HPDE6-E6E7 (cell line): ENCODE measurements around the gene FLNC.

Experiments used
- DNase-seq: peaks from one replicate; pipeline ENCODE4 v3.0.0; 2011; ENCODE audit warnings: missing footprints; ENCODE audit errors: extremely low spot score

FLNC gene

DNA sequence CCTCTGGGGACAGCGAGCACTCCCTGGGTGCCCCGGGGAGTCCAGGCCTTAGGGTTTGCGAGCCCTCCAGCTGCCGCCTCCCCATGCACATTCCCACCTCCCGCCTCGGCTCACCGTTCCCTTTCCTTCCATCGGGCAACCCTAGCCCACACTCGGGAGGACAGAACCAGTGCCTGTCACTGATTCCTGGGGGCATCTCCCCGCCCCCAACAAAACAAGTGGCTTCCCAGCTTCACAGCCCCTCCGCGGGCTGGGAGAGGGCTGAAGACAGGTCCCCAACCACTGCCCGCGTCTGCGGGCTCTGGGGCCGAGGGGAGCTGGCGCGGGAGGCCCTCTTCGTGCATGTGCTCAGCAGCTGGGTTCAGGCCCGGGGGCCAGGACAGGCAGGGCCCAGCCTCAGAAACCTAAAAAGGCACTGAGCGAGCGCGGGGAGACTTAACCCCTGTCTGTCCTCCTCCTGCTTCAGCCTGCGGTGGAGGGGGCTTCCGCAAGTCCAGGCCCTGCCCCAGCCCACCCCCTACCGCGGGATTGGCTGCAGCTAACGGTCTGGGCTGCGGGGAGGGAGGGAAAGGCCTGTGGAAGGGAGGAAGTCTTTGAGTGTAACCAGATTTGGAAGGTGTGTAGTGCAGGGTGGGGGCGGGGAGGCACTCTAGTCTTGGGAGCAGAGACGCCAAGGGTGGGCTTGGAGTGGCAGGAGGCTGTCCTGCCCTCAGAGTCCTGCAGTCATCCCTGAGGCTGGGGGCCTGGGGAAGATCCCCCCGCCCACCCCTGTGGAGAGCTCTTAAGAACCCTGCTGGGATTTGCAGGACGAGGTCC, 1.2 kb downstream of the FLNC start:
- no peak for DNase-seq

DNA sequence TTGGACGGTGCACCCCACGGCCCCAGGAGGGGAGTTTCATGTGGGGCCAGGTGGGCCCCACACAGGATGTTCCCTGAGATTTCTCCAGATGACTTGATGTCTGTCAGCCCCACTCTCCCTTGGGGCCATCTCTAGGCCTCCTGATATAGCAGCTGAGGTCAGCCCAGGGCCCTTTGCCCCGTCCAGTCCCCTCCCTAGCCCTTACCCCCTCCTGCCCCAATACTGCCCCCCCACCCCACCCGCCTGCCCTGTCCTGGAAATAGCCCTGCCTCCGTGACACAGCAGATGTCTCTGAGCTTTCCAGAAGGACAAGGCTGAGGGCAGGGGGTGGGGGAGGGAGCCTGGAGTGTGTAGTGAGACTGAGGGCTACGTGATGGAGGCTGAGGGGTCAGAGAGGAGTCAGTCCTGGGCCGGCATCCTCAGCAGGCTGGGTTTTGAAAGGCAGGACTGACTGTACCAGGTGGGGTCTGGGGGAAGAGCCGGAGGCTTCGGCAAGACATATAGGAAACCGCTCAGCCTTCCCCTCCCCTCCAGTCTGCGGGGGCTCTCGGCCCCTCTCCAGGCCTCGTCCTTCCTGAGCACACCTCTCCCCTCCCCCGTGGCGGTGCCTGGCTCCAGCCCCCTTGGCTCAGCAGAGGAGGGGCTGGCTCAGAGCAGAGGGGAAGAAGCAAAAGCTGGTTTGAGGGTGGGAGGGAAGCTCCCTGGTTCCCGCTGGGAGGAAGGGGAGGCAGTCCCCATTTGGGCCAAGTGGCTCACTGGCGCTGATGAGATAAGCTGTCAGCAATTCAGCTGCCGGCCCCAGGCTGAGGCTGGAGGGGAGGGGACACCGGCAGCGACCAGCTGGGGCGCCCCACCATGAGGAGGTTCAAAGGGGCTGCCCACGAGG, 2.0 kb downstream of the FLNC start:
- no peak for DNase-seq

DNA sequence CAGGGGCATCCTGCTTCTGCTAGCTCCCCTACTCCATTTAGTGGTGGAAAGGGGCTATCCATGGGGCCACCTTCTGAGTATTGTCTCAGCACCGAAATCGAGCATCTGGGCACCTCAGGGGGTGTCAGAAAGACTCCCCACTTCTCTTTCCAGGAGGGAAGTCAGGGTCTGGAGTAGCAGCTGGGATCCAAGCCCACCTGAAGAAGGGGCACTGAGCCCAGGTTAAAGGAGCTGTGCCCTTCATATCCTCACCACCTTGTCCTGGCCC, 2.6 kb downstream of the FLNC start:
- DNase-seq = no peak

DNA sequence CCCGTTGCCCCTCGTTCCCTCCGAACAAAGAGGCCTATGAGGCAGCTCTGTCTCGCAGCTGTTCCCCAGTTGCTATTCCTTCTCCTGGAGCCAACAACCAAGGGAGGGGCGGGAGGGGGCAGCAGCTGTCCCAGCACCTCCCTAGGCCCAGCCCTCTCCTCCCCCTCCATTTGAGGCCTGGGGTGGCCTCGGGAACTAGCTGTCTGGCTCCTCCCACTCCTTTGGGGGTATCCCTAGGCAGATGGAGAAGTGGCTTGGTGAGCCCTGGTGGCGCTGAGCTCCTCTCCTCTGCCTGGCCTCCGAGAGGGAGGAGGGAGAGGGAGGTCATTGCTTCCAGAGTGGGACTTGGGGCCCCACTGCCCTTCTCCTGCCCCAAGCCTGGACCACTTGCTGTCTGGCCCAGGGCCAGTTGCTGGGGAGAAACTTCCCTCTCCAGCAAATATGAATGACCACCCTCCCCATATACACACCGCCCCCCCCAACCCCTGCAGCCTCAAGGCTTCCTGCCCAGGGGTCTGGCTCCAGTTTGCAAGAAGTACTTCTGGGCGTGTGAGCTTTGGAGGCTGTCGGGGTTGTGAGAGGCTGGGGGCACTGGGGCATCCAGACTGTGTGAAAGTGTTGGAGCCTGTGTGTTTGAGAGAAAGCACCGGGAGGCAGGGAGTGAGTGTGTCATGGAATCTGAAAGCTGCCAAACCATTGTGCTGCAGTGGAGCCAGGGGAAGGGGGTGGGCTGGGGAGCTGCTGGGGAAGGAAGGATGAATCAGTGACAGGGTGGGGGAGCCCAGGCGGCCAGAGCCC, 3.1 kb downstream of the FLNC start:
- peak; percentile 23 for DNase-seq

DNA sequence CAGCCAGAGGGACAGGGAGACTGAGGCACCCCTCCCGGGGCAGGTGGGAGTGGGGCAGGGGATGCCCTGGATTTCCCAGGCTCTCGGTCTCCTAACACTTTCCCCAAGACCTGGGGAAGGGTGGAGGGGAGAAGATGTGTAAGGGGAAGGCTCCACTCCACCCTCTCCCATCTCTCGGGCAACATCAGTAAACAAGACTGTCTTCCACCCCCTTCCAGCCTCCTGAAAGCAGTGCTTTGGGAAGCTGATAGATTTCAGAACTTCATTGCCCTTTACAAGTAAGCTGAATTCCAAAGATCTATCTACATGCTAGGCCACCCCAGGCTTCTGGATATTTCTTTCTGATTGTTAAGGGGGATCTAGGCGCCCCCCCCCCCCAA, 3.7 kb downstream of the FLNC start:
- no peak for DNase-seq

DNA sequence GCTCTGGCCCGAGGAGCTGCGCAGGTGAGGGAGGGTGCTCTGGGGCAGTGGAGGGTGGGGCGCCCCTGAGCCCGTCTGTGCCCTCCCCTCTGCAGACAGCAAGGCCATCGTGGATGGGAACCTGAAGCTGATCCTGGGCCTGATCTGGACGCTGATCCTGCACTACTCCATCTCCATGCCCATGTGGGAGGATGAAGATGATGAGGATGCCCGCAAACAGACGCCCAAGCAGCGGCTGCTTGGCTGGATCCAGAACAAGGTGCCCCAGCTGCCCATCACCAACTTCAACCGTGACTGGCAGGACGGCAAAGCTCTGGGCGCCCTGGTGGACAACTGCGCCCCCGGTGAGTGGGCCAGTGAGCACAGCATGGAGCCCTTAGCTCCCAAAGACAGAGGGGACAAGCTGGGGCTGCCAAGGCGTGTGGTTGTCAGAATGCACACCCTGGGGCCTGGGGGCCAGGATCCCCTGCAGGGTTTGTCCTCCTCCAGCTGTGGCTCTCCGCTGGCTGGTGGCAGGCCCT, 5.1 kb downstream of the FLNC start:
- DNase-seq = no peak

DNA sequence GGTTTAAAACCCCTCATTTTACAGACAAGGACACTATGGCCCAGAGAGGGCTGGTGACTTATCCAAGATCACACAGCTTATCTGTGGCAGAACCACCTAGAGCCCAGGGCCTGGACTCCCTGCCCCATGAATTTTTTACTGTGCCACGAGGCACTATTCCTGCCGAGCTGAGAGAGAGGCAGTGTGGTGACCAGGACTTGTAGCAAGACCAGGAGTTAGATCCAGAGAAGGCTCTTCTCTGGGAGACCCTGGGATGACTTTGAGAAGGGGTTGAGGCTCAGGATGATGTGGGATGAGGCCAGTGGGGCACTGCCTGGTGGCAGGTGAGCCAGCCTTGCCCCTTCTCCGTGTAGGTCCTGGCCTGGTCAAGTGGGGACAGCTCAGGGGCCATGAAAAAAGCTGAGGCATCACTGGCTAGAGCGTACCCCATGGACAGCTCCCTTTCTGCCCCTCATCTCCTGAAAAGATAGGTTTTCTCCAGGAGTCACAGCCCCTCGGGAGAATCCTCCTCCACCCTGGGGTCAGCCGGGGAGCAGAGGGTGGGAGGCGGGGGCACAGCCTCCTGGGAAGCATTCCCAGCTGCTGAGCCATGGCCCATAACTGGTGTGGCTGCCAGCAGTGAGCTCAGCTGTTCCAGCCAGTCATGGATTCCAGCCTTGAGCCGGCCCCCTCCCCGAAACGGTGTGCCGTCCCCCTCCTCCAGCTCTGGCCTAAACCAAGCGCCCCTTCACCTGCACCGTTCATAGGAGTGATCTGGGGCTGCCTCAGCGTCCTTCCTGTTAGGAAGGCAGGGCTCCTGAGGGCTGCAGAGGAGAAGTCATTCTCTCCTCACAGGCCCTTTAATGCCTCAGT, 5.8 kb downstream of the FLNC start:
- no peak for DNase-seq

DNA sequence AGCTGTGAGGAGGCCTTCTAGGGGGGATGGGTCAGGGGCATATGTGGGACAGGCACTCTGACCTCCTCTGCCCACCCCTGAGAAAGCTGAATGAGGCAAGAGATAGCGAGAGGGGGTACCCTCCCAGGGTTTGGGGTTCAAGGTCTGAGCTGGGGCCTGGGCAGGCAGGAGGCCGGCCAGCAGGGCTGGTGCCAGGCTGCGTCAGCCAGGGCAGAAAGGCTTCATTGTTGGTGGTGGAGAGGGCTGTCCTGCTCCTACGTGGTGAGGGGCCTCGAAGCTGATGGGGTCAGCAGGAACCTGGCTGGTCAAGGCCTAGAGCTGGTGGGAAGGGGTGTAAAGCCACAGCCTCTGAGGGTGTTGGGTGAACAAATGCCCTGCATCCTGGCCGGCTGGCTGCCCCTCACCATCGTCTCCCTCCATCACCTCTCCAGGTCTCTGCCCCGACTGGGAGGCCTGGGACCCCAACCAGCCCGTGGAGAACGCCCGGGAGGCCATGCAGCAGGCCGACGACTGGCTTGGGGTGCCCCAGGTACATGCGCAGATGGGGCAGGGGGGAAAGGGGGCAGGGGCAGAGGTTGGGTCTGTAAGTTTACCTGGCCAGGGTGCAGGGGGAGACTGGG, 6.6 kb downstream of the FLNC start:
- DNase-seq = no peak

DNA sequence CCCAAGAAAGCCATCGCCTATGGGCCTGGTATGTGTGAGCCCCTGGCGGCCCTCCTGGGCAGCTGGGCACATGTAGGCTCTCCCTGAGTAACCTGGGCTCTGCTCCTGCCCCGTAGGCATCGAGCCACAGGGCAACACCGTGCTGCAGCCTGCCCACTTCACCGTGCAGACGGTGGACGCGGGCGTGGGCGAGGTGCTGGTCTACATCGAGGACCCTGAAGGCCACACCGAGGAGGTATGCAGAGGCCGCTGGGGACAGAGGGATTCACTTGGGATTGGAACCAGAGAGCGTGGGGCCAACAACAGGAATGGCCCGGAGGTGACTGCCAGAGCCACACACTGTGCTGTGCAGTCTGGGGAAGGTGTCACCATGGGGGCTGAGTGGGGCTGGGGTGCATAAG, 7.3 kb downstream of the FLNC start:
- DNase-seq = no peak

DNA sequence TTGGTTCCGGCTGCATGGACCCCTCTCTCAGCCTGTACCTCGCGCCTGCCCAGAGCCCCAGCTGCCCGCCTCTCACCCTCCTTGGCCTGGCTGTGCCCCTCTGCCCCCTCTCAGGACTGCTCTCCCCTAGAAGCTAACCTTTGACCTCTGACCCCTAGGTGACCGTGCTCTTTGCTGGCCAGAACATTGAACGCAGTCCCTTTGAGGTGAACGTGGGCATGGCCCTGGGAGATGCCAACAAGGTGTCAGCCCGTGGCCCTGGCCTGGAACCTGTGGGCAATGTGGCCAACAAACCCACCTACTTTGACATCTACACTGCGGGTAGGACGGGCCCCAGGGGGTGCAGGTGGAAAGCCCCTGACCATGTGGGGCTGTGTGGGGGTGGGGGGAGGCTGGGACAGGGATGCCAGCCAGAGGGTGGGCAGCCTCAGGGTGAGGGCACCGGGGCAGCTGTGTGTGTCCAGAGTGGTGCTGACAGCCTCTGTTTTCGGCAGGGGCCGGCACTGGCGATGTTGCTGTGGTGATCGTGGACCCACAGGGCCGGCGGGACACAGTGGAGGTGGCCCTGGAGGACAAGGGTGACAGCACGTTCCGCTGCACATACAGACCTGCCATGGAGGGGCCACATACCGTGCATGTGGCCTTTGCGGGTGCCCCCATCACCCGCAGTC, 8.0 kb downstream of the FLNC start:
- no peak for DNase-seq

DNA sequence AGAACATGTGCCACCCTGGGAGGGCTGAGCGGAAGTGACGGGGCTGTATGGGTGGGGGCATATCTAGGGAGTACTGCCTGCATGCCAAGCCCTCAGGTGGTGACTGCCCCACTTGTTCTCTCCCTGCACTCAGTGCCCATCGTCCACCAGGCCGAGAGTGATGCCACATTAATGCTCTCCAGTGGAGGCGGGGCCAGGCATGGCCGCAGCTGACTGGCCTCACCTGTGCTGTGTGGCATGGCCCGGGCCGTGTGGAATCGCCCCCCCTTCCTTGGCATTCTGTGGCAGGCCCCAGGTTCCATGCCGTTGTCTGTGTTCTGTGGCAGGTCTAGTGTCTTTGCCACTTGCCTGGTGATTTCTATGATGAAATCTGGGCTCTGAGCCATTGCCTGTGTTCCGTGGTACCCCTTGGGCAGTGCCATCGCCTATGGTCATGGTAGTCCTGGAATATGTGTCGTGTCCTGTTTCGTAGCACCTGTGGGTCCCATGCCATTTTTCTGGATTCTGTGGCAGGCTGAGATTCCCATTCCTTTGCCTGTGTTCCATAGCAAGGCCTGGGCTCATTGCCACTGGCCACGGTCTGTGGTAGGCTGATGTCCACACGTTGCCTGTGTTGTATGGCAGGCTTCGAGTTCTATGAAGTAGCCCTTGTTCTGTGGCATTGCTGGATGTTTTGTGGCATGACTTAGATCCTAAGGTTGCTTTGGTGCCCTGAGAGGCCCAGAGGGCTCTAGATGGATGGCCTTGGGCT, 8.9 kb downstream of the FLNC start:
- DNase-seq = no peak

DNA sequence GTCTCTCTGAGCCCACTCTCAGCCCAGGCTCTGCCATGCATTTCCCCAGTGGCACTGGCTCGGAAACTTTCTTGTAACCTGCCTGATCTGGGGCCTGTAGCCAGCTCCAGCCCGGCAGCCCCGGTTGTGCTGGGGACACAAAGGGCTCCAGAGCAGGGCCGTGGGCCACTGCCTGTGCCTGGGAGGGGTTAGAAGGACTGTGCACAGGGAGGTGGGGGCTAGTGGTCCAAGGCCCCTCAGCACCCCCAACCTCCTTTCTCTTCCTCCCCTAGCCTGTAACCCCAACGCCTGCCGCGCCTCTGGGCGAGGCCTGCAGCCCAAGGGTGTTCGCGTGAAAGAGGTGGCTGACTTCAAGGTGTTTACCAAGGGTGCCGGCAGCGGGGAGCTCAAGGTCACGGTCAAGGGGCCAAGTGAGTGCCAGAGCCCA, 9.6 kb downstream of the FLNC start:
- no peak for DNase-seq

DNA sequence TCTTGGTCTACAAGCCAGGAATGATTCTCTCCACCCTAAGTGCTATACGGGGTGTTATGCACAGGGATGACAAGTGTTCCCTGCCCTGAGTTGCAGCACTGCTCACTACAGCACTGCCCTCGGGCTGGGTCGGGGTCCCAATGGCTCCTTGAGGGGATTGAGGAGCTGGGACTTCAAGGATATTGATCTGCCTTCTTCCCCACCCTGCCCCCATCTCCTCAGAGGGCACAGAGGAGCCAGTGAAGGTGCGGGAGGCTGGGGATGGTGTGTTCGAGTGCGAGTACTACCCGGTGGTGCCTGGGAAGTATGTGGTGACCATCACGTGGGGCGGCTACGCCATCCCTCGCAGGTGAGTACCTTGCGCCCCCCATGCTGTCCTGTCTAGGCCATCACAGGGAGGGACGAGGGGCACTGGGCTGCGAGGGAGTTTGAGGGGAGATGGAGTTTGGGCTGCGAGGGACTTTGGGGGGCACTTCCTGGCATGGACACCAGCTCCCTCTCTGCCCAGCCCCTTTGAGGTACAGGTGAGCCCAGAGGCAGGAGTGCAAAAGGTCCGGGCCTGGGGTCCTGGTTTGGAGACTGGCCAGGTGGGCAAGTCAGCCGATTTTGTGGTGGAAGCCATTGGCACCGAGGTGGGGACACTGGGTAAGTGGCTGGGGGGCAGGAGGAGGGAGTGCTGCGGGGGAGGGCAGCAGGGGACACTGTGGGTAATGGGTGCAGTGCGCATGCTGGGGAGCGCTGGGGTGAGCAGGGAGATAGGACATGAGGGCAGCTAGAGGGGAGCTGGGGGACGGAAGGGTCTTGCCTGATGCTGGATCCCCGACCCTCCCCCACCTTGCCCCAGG, 10.3 kb downstream of the FLNC start:
- DNase-seq = no peak

DNA sequence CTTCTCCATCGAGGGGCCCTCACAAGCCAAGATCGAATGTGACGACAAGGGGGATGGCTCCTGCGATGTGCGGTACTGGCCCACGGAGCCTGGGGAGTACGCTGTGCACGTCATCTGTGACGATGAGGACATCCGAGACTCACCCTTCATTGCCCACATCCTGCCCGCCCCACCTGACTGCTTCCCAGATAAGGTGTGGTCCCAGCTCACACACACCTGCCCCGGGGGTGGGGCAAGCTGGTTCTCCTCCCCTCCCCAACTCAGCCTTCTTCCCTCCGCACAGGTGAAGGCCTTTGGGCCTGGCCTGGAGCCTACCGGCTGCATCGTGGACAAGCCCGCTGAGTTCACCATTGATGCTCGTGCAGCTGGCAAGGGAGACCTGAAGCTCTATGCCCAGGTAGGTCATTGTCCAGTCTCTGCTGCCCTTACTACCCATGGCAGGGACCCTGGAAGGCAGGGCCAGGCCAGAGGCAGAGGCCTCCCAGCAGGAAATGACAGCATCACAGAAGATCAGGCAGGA, 11.0 kb downstream of the FLNC start:
- DNase-seq = no peak

DNA sequence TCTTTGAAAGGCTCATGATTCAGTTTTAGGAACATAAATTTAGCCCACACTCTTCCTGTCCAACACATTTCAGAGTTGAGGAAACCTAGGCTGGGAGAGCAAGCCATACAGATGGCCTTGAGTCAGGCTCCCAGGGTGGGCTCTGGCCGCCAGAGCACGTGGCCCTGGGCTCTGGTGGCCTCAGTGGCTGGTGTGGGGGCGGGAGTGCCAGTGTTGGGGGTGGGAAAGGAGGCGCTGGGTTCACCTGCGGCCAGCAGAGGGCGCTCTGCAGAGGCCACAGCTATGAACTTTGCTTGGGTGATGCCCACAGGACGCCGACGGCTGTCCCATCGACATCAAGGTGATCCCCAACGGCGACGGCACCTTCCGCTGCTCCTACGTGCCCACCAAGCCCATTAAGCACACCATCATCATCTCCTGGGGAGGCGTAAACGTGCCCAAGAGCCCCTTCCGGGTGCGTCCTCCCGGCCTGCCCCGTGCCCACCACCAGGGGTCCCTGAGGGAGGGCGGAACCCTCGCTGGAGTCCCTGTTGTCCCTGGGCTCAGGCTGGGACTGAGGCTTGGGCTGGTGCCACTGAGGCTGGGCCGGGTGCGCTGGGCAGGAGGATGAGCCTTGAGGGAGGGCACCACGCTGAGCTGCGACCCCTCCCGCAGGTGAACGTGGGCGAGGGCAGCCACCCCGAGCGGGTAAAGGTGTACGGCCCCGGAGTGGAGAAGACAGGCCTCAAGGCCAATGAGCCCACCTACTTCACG, 11.9 kb downstream of the FLNC start:
- DNase-seq = no peak

DNA sequence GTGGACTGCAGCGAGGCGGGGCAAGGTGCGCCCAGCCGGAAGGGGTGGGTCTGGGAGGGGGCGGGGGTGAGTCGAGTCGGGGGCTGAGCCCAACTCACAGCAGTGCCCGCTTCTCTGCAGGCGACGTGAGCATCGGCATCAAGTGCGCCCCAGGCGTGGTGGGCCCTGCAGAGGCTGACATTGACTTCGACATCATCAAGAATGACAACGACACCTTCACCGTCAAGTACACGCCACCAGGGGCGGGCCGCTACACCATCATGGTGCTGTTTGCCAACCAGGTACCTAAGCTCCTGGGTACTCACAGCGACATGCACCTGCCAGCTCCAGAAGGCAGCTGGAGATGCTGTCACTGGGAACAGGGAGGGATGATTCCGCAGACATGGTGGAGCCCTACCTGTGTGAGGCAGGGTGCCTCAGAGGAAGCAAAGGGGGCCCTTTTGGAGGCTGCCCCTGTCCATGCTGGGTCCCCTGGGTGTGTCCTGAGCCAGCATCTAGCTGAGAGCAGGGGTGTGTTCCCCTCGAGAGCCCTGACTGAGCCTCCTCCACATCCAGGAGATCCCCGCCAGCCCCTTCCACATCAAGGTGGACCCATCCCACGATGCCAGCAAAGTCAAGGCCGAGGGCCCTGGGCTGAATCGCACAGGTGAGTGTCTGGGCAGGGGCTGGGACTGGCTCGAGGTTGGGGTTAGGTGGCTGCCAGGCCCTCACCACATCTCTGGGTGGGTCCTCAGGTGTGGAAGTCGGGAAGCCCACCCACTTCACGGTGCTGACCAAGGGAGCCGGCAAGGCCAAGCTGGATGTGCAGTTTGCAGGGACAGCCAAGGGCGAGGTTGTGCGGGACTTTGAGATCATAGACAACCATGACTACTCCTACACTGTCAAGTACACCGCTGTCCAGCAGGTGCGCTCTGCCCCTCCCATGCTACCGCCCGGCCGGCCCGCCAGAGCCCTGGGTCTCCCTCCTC, 12.8 kb downstream of the FLNC start:
- DNase-seq = no peak
